Stimulated activated CD4-positive, alpha-beta T cell treated with anti-CD3 and anti-CD28 coated beads, TNF-alpha, amount 100 ng/mL, for 48 hours (primary cell): Measurements from ENCODE around the gene PALLD.

Experiments used
- DNase-seq, 3 donors: peaks; one replicate each; pipeline ENCODE4 v3.0.0-alpha.2; 2020; ENCODE audit warnings: low read depth in 3 of 3

The PALLD gene

GRCh38 chr4:168972596-168972995, 475.7 kb downstream of the PALLD start:
- DNase-seq, result no peak
